ENCODE results near the gene ZNF512B. TPM values are rescaled to one million over a fixed set of nuclear protein-coding genes. Genes with fewer than 3 reads are reported as not detected.
"Not testable (repeated sequence)": the region's sequence is repeated elsewhere in the genome, so short reads cannot be mapped to it uniquely, and the experiment has no call there.

ZNF512B gene, protein sequence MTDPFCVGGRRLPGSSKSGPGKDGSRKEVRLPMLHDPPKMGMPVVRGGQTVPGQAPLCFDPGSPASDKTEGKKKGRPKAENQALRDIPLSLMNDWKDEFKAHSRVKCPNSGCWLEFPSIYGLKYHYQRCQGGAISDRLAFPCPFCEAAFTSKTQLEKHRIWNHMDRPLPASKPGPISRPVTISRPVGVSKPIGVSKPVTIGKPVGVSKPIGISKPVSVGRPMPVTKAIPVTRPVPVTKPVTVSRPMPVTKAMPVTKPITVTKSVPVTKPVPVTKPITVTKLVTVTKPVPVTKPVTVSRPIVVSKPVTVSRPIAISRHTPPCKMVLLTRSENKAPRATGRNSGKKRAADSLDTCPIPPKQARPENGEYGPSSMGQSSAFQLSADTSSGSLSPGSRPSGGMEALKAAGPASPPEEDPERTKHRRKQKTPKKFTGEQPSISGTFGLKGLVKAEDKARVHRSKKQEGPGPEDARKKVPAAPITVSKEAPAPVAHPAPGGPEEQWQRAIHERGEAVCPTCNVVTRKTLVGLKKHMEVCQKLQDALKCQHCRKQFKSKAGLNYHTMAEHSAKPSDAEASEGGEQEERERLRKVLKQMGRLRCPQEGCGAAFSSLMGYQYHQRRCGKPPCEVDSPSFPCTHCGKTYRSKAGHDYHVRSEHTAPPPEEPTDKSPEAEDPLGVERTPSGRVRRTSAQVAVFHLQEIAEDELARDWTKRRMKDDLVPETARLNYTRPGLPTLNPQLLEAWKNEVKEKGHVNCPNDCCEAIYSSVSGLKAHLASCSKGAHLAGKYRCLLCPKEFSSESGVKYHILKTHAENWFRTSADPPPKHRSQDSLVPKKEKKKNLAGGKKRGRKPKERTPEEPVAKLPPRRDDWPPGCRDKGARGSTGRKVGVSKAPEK
- total RNA-seq = 1 to 10 TPM; 7.9 to 8.3 TPM

DNA sequence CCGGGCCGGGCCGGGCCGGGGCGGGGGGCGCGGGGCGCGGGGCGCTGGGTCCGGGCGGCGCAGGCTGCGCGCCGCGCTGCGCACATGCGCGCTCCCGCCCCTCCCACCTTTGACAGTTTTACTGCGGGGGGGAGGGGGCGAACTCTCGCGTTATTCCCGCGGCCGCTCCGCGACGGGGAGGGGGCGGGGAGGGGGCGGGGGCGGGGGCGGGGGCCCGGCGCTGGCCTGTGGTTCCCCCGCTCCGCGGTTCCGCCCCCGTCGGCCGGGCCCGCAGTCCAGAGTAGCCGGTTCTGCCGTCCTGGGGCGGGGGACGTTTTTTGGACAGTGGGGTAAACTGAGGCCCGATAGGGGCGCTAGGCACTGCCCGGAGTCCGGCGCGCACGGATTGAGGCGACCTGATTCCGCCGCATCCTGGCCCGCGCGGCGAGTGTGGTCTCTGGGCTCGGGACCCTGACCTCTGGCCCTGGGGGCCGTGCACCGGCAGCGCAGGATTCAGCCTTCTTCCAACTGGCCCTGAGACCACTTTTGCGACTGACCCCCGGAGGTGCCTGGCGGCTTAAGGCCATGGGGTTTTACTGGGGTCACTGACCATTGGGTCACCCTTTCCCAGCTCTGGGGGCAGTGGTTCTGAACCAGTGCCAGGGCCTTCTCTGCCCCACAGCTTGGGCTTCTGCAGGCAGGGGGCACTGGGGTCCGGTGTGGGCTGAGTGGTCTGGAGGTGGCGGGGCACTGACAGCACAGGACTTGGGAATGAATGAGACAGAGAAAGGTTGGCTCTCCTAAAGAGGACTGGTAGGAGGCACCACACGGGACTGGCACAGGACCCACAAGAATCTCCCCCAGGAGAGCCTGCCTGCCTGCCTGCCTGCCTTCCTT lies at the start of gene ZNF512B:
Gene ZNF512B (minus strand): TSS at position 93 of the 876 bp plus-strand sequence. CDS start 1,980 bp downstream, outside the sequence.
- Mint-ChIP-seq H3K27me3 (ENCODE audit: low read depth) (no peaks in the 10 kb centered on the region), H3K4me3 (peak within 1 kb of the TSS; percentile 80), H3K4me1 (ENCODE audit: low read depth) (peaks cover 21% of the 10 kb centered on the region), H3K27ac (peak within 1 kb of the TSS; percentile 79), H3K36me3 (ENCODE audit: low read depth) (peaks cover 11% of the 10 kb centered on the region), H3K9me3 (no peaks in the 10 kb centered on the region)
- intact Hi-C loops (cut with micrococcal nuclease) = loop anchor here (2.0 kb wide), 1 partner anchor 389 kb away; no protein-coding TSS in a partner anchor
- CTCF ChIA-PET = no interaction called here
- peak; percentile 60 for DNase-seq

- peaks cover 50% of the 10 kb centered on the region for H3K36me3 Mint-ChIP-seq (ENCODE audit: low read depth)
- intact Hi-C loops (cut with micrococcal nuclease) = no loop called here
- DNase-seq = no peak
- no peak overlapping the region for H3K4me3 Mint-ChIP-seq
- no peaks in the 10 kb centered on the region for H3K27me3 Mint-ChIP-seq (ENCODE audit: low read depth)
- CTCF ChIA-PET = no interaction called here
- no peak overlapping the region for H3K27ac Mint-ChIP-seq
- no peaks in the 10 kb centered on the region for H3K9me3 Mint-ChIP-seq
- peaks cover 18% of the 10 kb centered on the region for H3K4me1 Mint-ChIP-seq (ENCODE audit: low read depth)
These were observed 45.9 kb upstream of the ZNF512B start for GRCh38 chr20:64015635-64016034.

DNA sequence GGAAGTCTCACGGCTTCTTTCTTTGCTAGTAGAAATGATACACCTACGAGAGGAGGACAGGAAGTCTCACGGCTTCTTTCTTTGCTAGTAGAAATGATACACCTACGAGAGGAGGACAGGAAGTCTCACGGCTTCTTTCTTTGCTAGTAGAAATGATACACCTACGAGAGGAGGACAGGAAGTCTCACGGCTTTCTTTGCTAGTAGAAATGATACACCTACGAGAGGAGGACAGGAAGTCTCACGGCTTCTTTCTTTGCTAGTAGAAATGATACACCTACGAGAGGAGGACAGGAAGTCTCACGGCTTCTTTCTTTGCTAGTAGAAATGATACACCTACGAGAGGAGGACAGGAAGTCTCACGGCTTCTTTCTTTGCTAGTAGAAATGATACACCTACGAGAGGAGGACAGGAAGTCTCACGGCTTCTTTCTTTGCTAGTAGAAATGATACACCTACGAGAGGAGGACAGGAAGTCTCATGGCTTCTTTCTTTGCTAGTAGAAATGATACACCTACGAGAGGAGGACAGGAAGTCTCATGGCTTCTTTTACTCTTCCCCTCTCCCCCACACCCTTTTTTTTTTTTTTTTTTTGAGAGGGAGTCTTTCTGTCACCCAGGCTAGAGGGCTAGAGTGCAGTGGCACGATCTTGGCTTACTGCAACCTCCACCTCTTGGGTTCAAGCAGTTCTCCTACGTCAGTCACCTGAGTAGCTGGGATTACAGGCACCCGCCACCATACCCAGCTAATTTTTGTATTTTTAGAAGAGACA lies 42.8 kb upstream of the ZNF512B start:
- CTCF ChIA-PET = interaction anchor here (1.0 kb wide), 1 partner anchor 67 kb away, joined by 3 read pairs; the partner anchor contains the start of gene RGS19
- H3K27me3 Mint-ChIP-seq (ENCODE audit: low read depth); intact Hi-C loops (cut with micrococcal nuclease); DNase-seq: not testable (repeated sequence)
- Mint-ChIP-seq H3K27ac (peak overlapping the region; percentile 94), H3K4me1 (ENCODE audit: low read depth) (peaks cover 21% of the 10 kb centered on the region), H3K9me3 (peaks cover 13% of the 10 kb centered on the region), H3K4me3 (peak overlapping the region; percentile 43), H3K36me3 (ENCODE audit: low read depth) (peaks cover 67% of the 10 kb centered on the region)

DNA sequence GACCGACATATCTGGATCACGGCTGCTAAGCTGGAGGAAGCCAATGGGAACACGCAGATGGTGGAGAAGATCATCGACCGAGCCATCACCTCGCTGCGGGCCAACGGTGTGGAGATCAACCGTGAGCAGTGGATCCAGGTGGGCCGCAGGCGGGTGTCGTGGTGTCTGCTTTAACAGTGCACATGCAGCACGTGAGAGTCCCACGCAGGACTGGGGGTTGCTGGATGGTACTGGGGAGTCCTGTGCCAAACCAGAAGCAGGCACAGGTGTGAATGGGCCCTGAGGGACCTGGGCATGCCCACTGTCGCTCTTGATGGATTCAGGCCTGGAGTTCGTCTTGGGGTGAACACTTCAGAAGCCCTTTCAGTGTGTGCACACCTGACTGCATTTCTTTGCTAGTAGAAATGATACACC lies 41.6 kb upstream of the ZNF512B start:
- peak overlapping the region; percentile 84 for H3K27ac Mint-ChIP-seq
- H3K4me1 Mint-ChIP-seq (ENCODE audit: low read depth) = peaks cover 21% of the 10 kb centered on the region
- H3K27me3 Mint-ChIP-seq (ENCODE audit: low read depth) = no peaks in the 10 kb centered on the region
- intact Hi-C loops (cut with micrococcal nuclease) = no loop called here
- peak; percentile 11 for DNase-seq
- no peak overlapping the region for H3K4me3 Mint-ChIP-seq
- CTCF ChIA-PET = interaction anchor here (0.6 kb wide), 1 partner anchor 284 kb away, joined by 5 read pairs; no protein-coding TSS in a partner anchor
- peaks cover 72% of the 10 kb centered on the region for H3K36me3 Mint-ChIP-seq (ENCODE audit: low read depth)
- H3K9me3 Mint-ChIP-seq = peaks cover 13% of the 10 kb centered on the region

DNA sequence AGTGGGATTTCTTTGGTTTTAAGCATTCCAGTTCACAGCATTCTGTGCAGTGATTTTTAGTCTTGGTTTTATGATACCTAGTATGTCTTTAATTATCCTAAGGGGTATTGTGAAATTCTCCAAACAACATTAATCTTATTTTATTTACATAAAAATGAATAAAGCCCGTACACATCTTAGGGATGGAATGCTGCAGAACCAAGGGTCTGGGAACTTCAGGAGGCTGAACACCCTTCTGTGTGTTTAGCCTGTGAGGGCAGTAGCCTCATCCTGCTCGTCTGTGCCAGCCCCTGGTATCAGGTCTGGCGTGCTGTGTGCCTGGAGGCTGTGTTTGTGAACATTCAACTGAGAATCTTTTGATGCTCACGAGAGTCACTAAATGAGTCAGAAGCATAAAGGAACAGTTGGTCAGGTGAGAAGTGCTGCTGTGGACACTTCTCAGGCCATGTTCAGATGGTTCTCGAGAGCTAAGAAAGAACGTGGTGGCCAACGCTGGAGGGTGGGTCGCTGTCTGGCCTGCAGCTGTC lies 41.0 kb upstream of the ZNF512B start:
- Mint-ChIP-seq H3K4me3 (no peak overlapping the region), H3K27me3 (ENCODE audit: low read depth) (no peaks in the 10 kb centered on the region)
- intact Hi-C loops (cut with micrococcal nuclease) = no loop called here

DNA sequence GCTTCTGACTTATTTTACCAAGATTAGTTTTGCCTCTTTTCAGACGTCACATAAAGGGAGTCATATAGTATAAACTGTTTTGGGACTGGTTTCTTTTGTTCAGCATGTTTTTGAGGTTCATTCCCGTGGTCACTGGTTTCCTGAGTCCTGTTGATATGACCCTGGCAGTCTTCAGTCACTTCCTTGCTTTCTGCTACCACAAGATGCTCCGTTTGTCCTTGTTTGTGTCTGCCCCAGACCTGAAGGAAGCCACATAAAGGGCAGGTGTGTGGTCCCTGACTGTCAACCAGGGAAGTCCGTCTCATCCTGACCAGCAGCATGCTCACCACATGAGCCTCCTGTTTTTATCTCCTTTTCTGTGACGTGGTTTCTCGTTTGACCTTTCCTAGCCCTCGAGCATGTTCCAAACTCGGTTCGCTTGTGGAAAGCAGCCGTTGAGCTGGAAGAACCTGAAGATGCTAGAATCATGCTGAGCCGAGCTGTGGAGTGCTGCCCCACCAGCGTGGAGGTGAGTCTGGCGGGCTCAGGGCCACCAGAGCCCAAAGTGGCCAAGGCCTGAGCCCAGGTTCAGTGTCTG lies 40.2 kb upstream of the ZNF512B start:
- DNase-seq = no peak
- Mint-ChIP-seq H3K27me3 (ENCODE audit: low read depth) (no peaks in the 10 kb centered on the region), H3K36me3 (ENCODE audit: low read depth) (peaks cover 71% of the 10 kb centered on the region), H3K4me1 (ENCODE audit: low read depth) (peaks cover 21% of the 10 kb centered on the region), H3K9me3 (peaks cover 13% of the 10 kb centered on the region), H3K4me3 (no peak overlapping the region), H3K27ac (peak overlapping the region; percentile 43)
- intact Hi-C loops (cut with micrococcal nuclease) = no loop called here
- CTCF ChIA-PET = interaction anchor here (1.1 to 1.2 kb wide), 3 partner anchors 29 to 68 kb away, joined by 3 to 6 read pairs (median 3); partner anchors contain the start of gene SAMD10

More for the DNA sequence above, 41.0 kb upstream of the ZNF512B start:
- CTCF ChIA-PET = interaction anchor here (0.6 to 1.2 kb wide), 4 partner anchors 28 to 283 kb away, joined by 3 to 6 read pairs (median 4); partner anchors contain the start of gene SAMD10
- DNase-seq = no peak
- Mint-ChIP-seq H3K9me3 (peaks cover 13% of the 10 kb centered on the region), H3K4me1 (ENCODE audit: low read depth) (peaks cover 21% of the 10 kb centered on the region), H3K36me3 (ENCODE audit: low read depth) (peaks cover 74% of the 10 kb centered on the region), H3K27ac (peak overlapping the region; percentile 84)

GRCh38 chr20:64006902-64007301 lies 37.2 kb upstream of the ZNF512B start:
- H3K4me1 Mint-ChIP-seq (ENCODE audit: low read depth) = peaks cover 12% of the 10 kb centered on the region
- intact Hi-C loops (cut with micrococcal nuclease) = no loop called here
- no peak overlapping the region for H3K27ac Mint-ChIP-seq
- CTCF ChIA-PET = no interaction called here
- no peak for DNase-seq
- no peak overlapping the region for H3K4me3 Mint-ChIP-seq
- peaks cover 13% of the 10 kb centered on the region for H3K9me3 Mint-ChIP-seq
- no peaks in the 10 kb centered on the region for H3K27me3 Mint-ChIP-seq (ENCODE audit: low read depth)
- H3K36me3 Mint-ChIP-seq (ENCODE audit: low read depth) = peaks cover 73% of the 10 kb centered on the region

DNA sequence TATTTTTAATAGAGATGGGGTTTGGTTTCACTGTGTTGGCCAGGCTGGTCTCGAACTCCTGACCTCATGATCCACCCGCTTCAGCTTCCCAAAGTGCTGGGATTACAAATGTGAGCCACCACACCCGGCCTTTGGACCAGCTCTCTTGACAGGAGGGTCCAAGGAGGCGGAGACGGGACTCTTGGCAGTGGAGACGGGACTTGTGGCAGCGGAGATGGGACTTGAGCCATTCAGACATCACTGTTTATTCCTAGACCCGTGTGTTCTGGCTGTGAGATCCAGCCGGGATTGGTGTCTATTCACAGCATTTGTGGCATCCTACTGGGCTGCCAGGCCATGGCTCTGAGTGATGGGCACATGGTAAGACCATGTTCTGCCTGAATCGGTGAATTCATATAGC lies 36.8 kb upstream of the ZNF512B start:
- no peak overlapping the region for H3K27ac Mint-ChIP-seq
- no peak for DNase-seq
- peaks cover 13% of the 10 kb centered on the region for H3K9me3 Mint-ChIP-seq
- no peak overlapping the region for H3K4me3 Mint-ChIP-seq
- peaks cover 74% of the 10 kb centered on the region for H3K36me3 Mint-ChIP-seq (ENCODE audit: low read depth)
- CTCF ChIA-PET = no interaction called here
- peaks cover 11% of the 10 kb centered on the region for H3K4me1 Mint-ChIP-seq (ENCODE audit: low read depth)
- H3K27me3 Mint-ChIP-seq (ENCODE audit: low read depth) = no peaks in the 10 kb centered on the region
- intact Hi-C loops (cut with micrococcal nuclease) = no loop called here

- Mint-ChIP-seq H3K27ac (no peak overlapping the region), H3K36me3 (ENCODE audit: low read depth) (peaks cover 69% of the 10 kb centered on the region), H3K4me3 (no peak overlapping the region), H3K9me3 (peaks cover 13% of the 10 kb centered on the region), H3K4me1 (ENCODE audit: low read depth) (peaks cover 2% of the 10 kb centered on the region), H3K27me3 (ENCODE audit: low read depth) (no peaks in the 10 kb centered on the region)
- DNase-seq = no peak
- CTCF ChIA-PET = no interaction called here
- intact Hi-C loops (cut with micrococcal nuclease) = no loop called here
These were observed 35.7 kb upstream of the ZNF512B start for GRCh38 chr20:64005394-64005793.

DNA sequence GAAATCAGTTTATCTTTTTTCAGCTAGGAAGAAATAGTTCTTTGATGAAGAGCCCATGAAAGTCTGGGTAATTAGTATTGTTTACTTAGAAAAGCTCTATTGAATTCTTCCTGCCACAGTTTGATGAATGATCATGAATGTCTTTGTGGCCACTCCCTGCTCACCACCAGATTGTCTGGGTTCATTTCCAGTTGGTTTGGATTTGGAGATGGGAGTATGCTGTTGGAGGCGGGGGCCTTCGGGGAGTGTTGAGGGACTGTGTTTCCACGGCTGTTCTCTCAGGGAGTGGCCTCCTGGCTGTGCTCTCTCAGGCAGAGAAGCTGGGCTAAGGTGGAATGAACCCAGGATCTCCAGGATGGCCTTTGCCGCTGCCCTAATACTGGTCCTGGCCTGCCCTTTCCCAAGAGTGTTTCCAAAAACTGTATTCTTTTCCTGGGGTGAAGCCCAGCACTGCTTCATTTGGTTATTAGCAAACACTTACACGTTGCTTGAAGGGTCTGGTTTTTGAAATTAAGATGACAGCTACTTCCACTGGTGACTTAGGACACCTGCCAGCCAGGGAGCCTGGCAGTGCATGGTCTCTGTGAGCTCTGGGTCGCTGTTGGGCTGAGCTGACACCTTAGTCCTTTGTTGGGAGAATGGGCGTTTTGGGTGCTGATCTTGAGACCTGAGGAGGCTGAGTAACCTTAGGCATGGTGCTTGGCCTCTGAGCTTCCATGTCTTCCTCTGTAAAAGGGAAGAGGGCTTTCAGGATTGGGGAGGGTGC lies 34.4 kb upstream of the ZNF512B start:
- peaks cover 67% of the 10 kb centered on the region for H3K36me3 Mint-ChIP-seq (ENCODE audit: low read depth)

More for the DNA sequence above, 34.4 kb upstream of the ZNF512B start:
- H3K27me3 Mint-ChIP-seq (ENCODE audit: low read depth) = no peaks in the 10 kb centered on the region
- CTCF ChIA-PET = no interaction called here
- H3K27ac Mint-ChIP-seq = no peak overlapping the region
- no peak overlapping the region for H3K4me3 Mint-ChIP-seq
- intact Hi-C loops (cut with micrococcal nuclease) = no loop called here
- H3K9me3 Mint-ChIP-seq = peaks cover 9% of the 10 kb centered on the region
- DNase-seq = no peak
- peaks cover 2% of the 10 kb centered on the region for H3K4me1 Mint-ChIP-seq (ENCODE audit: low read depth)

Data from activated naive CD4-positive, alpha-beta T cell treated with anti-CD3 and anti-CD28 coated beads for 36 hours (primary cell).